OCI-LY7 (cell line): Measurements from ENCODE around the gene METTL17.

Experiments used
- EZH2phosphoT487 ChIP-seq: fragments of 200-600 bp; sonication (generic); IDR thresholded peaks from 2 replicates; pipeline ENCODE4 v1.6.1; 2018; ENCODE audit warnings: low read depth, borderline replicate concordance, mild to moderate bottlenecking, mixed run types, antibody characterized with exemption, low read length, moderate library complexity, mixed read lengths
- TF ChIP-seq, protein P1 (sequence below): fragments of 200-600 bp; sonication (generic); conservative IDR thresholded peaks from 2 replicates; pipeline ENCODE4 v1.5.1; 2014; ENCODE audit warnings: mild to moderate bottlenecking, antibody characterized with exemption, low read length, moderate library complexity, mixed read lengths

DNA sequence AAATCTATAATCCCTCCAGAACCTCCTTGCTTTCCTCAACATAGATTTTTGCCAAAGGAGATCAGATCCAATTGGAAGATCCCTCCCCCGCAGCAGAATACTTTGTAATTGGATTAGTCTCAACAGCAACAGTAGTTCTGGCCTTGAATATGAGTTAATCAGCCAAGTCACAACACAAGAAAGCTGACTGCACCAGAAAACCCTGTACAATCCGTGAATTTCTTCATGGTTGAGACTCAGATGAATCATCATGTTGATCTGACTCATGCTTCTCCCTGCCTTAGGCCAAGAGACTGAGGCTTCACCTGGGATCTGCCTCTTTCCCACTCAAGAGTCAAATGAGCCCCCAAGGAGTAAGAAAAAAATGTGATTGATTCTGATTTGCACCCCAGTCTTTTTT lies 3.0 kb upstream of the METTL17 start:
- TF ChIP-seq, protein P1, sequence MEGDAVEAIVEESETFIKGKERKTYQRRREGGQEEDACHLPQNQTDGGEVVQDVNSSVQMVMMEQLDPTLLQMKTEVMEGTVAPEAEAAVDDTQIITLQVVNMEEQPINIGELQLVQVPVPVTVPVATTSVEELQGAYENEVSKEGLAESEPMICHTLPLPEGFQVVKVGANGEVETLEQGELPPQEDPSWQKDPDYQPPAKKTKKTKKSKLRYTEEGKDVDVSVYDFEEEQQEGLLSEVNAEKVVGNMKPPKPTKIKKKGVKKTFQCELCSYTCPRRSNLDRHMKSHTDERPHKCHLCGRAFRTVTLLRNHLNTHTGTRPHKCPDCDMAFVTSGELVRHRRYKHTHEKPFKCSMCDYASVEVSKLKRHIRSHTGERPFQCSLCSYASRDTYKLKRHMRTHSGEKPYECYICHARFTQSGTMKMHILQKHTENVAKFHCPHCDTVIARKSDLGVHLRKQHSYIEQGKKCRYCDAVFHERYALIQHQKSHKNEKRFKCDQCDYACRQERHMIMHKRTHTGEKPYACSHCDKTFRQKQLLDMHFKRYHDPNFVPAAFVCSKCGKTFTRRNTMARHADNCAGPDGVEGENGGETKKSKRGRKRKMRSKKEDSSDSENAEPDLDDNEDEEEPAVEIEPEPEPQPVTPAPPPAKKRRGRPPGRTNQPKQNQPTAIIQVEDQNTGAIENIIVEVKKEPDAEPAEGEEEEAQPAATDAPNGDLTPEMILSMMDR, result no peak
- no peak for TF ChIP-seq EZH2phosphoT487
